GM12878 (cell line): ENCODE measurements around the gene PCID2.

Source experiments
- BRCA1 ChIP-seq: IDR thresholded peaks from 2 replicates; pipeline ENCODE4 v1.6.1; 2011; ENCODE audit warnings: low read depth, low read length, improper control_type of control experiment
- CREB1 ChIP-seq: IDR thresholded peaks from 2 replicates; pipeline ENCODE4 v1.6.1; 2012; ENCODE audit warnings: low read depth, mild to moderate bottlenecking, inconsistent platforms
- DPF2 ChIP-seq: fragments of 450-650 bp; IDR thresholded peaks from 2 replicates; pipeline ENCODE4 v1.6.1; 2017; ENCODE audit warnings: mild to moderate bottlenecking
- EP300 ChIP-seq, 2 experiments: fragments of 150-350 bp in 1 of 2; IDR thresholded peaks; 2 replicates each; pipeline ENCODE4 v1.6.1; 2011 to 2012; ENCODE audit warnings: low read depth in 2 of 2, low read length in 2 of 2, borderline replicate concordance in 1 of 2, improper control_type of control experiment in 1 of 2, inconsistent platforms in 1 of 2; ENCODE audit not compliant: control insufficient read depth in 1 of 2
- EZH2 ChIP-seq: IDR thresholded peaks from 2 replicates; pipeline ENCODE4 v1.6.1; 2012; ENCODE audit warnings: low read depth, mild to moderate bottlenecking, control low read depth, inconsistent platforms, low read length, borderline replicate concordance; ENCODE audit not compliant: control insufficient read depth
- NFIC ChIP-seq: IDR thresholded peaks from 2 replicates; pipeline ENCODE4 v1.6.1; 2012; ENCODE audit warnings: low read depth, mild to moderate bottlenecking, inconsistent platforms, low read length, moderate library complexity
- NFYB ChIP-seq: IDR thresholded peaks from 2 replicates; pipeline ENCODE4 v1.6.1; 2011; ENCODE audit warnings: low read depth, mild to moderate bottlenecking, low read length, improper control_type of control experiment, moderate library complexity; ENCODE audit not compliant: insufficient read depth
- POLR2A ChIP-seq: IDR thresholded peaks from 2 replicates; pipeline ENCODE4 v1.6.1; 2011; ENCODE audit warnings: low read depth, mild to moderate bottlenecking, low read length
- SP1 ChIP-seq: IDR thresholded peaks from one replicate; pipeline ENCODE4 v1.6.1; 2011; ENCODE audit warnings: low read depth, low read length
- SPI1 ChIP-seq: IDR thresholded peaks from 2 replicates; pipeline ENCODE4 v1.6.1; 2011; ENCODE audit warnings: low read depth, mild to moderate bottlenecking, low read length, moderate library complexity, borderline replicate concordance; ENCODE audit not compliant: insufficient read depth
- YY1 ChIP-seq: IDR thresholded peaks from 2 replicates; pipeline ENCODE4 v1.6.1; 2011; ENCODE audit warnings: low read depth, mild to moderate bottlenecking, low read length
- ZNF384 ChIP-seq: IDR thresholded peaks from 2 replicates; pipeline ENCODE4 v1.6.1; 2012; ENCODE audit warnings: low read depth, mild to moderate bottlenecking, low read length, improper control_type of control experiment, borderline replicate concordance
- ZNF687 ChIP-seq: fragments of 450-650 bp; IDR thresholded peaks from 2 replicates; pipeline ENCODE4 v1.6.1; 2017; ENCODE audit warnings: mild to moderate bottlenecking, moderate library complexity
- TF ChIP-seq, protein P1 (sequence below), 3 experiments: IDR thresholded peaks in 2 of 3; conservative IDR thresholded peaks in 1 of 3; 2 replicates each; pipeline ENCODE4 v1.5.1; 2011; ENCODE audit warnings: low read depth in 3 of 3, low read length in 3 of 3, mild to moderate bottlenecking in 3 of 3, control low read depth in 2 of 3, moderate library complexity in 2 of 3, inconsistent platforms in 1 of 3, mixed read lengths in 1 of 3; ENCODE audit not compliant: control insufficient read depth in 2 of 3, insufficient read depth in 1 of 3; ENCODE audit errors: extremely low read depth in 1 of 3

DNA sequence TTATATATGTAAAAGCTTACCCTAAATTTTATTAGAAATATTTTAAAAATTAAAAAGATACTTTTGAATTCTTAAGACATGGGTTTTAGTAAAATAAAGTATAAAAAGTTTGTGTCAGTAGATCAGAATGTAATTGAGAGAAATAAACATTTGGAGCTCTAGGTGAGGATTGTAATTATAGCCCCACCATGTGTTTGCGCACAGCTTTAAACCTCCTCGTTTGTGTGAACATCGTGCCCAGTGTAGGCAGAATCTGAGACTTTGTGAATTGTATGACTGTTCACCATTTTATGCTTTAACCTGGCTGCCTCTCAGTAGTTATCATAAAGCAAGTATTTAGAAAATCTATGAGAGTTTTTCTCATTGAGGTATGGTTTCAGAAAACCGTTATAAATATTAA is 30.1 kb upstream of the PCID2 start:
- TF ChIP-seq ZNF687 = no peak
- TF ChIP-seq POLR2A = no peak
- no peak for TF ChIP-seq EP300 (IDR thresholded peaks at IDR 0.05; ENCODE audit: borderline replicate concordance in 1 of 2, control insufficient read depth in 1 of 2, low read depth in 2 of 2, low read length in 2 of 2)
- TF ChIP-seq YY1 = no peak
- no peak for TF ChIP-seq SPI1
- TF ChIP-seq, protein P1, sequence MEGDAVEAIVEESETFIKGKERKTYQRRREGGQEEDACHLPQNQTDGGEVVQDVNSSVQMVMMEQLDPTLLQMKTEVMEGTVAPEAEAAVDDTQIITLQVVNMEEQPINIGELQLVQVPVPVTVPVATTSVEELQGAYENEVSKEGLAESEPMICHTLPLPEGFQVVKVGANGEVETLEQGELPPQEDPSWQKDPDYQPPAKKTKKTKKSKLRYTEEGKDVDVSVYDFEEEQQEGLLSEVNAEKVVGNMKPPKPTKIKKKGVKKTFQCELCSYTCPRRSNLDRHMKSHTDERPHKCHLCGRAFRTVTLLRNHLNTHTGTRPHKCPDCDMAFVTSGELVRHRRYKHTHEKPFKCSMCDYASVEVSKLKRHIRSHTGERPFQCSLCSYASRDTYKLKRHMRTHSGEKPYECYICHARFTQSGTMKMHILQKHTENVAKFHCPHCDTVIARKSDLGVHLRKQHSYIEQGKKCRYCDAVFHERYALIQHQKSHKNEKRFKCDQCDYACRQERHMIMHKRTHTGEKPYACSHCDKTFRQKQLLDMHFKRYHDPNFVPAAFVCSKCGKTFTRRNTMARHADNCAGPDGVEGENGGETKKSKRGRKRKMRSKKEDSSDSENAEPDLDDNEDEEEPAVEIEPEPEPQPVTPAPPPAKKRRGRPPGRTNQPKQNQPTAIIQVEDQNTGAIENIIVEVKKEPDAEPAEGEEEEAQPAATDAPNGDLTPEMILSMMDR (IDR thresholded peaks at IDR 0.05 in 2 of 3, conservative IDR thresholded peaks at IDR 0.05 in 1 of 3; ENCODE audit: control insufficient read depth in 2 of 3, extremely low read depth in 1 of 3, insufficient read depth in 1 of 3, low read depth in 3 of 3, low read length in 3 of 3) = no peak
- no peak for TF ChIP-seq EZH2
- TF ChIP-seq NFYB = no peak
- no peak for TF ChIP-seq CREB1
- TF ChIP-seq SP1 = no peak
- TF ChIP-seq NFIC = no peak
- no peak for TF ChIP-seq DPF2
- no peak for TF ChIP-seq ZNF384
- no peak for TF ChIP-seq BRCA1
